ENCODE data around the gene RBM8A. TPM values are rescaled to one million over a fixed set of nuclear protein-coding genes. Genes with fewer than 3 reads are reported as not detected.

Gene RBM8A
- total and polyA plus RNA-seq, 3 donors from 2014 or later, result 123 to 174 (median 158) TPM

DNA sequence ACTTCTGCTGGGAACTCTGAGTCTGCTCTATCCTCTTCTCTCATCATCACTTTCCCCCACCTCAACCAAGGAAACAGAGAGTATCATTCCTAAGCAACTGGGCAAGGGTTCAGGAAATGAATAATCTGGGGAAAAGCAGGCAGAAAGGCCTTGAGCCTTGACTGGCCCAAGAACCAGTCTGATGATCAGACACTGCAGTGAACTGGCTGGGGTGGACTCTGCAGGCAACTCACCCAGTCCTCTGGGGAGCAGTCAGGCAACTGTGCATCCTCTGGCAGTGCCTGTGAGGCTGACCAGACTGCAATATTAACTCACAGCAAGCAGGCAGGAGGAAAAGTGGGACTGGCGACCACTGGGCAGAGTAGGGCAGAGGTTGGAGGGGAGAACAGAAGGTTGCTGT is 42.6 kb downstream of the RBM8A start:
- no peak for DNase-seq
- no peak for TF ChIP-seq CTCF (IDR thresholded peaks at IDR 0.05)
- no peak for TF ChIP-seq POLR2A (IDR thresholded peaks at IDR 0.05)
- Histone ChIP-seq H3K4me3 (no peak overlapping the region), H3K9me3 (no peaks in the 10 kb centered on the region), H3K27ac (no peak overlapping the region), H3K36me3 (ENCODE audit: low read depth, missing control alignments) (no peaks in the 10 kb centered on the region), H3K4me1 (peaks cover 10% of the 10 kb centered on the region), H3K27me3 (no peaks in the 10 kb centered on the region)
- WGBS, 2 donors, result 73 to 74% methylated on average over 1 of the region's 1 CpG
- intact Hi-C loops (cut with DNase I; ENCODE audit: low total_unique reads), result no loop called here

GRCh38 chr1:145879775-145880174 is 47.5 kb downstream of the RBM8A start:
- intact Hi-C loops (cut with DNase I; ENCODE audit: low total_unique reads), result no loop called here
- DNase-seq, result no peak
- TF ChIP-seq POLR2A (IDR thresholded peaks at IDR 0.05) (no peak), CTCF (IDR thresholded peaks at IDR 0.05) (no peak)
- Histone ChIP-seq H3K36me3 (ENCODE audit: low read depth, missing control alignments) (no peaks in the 10 kb centered on the region), H3K27me3 (no peaks in the 10 kb centered on the region), H3K4me3 (no peak overlapping the region), H3K27ac (no peak overlapping the region), H3K4me1 (peaks cover 1% of the 10 kb centered on the region), H3K9me3 (no peaks in the 10 kb centered on the region)
- 72 to 79% methylated on average over 5 of the region's 5 CpGs for WGBS, 2 donors

DNA sequence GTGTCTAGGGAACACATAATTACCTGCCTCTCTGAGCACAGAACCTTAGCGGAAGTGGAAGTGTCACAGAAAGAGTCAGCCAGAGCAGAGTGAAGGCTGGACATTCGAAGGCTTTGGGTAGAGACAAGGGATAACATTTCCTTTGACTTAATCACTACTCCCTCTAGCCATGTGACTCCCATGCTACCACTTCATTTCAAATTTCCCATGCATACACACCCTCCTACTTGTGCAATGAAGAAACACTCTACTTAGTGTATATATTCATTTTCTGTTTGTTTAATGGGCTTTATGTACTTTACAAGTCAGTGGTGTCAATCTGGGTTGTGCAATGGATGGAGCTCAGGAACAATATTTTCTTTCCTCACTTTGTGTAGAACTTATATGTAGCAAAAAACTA is 48.6 kb downstream of the RBM8A start:
- WGBS, 2 donors, result 81 to 88% methylated on average over 2 of the region's 2 CpGs
- TF ChIP-seq POLR2A (IDR thresholded peaks at IDR 0.05) (no peak), CTCF (IDR thresholded peaks at IDR 0.05) (no peak)

DNA sequence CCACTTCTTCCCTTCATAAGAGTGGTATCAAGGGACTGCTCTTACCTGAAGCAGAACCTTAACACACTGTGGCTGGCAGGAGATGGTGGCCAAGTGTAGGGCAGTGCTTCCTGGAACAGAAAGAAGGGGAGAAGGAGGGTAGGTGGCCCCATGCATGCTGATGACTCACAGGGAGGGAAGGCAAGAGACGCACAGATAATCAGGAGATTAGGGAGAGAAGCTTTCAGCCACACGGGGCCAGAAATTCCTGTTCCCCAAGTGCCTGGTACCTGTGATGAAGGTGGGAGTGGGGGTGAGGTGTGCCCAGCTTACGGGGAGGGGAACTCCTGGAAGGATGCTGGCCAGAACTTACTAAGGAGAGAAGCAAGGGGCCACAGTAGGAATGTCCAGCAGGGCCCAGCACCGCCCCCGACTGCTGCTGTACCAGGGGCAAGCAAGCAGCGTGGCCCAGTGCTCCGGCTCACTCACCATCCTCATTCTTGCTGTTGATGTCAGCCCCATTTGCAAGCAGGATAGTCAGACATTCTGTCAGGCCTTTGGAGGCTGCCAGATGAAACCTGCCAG is 49.3 kb downstream of the RBM8A start:
- Histone ChIP-seq H3K36me3 (ENCODE audit: low read depth, missing control alignments) (no peaks in the 10 kb centered on the region), H3K4me3 (no peak overlapping the region), H3K27me3 (no peaks in the 10 kb centered on the region), H3K27ac (no peak overlapping the region), H3K4me1 (peaks cover 2% of the 10 kb centered on the region), H3K9me3 (no peaks in the 10 kb centered on the region)
- no peak for DNase-seq
- intact Hi-C loops (cut with DNase I; ENCODE audit: low total_unique reads), result no loop called here
- 86 to 88% methylated on average over 7 of the region's 7 CpGs for WGBS, 2 donors
- TF ChIP-seq POLR2A (IDR thresholded peaks at IDR 0.05), result no peak
- no peak for TF ChIP-seq CTCF (IDR thresholded peaks at IDR 0.05)

More for the DNA sequence above, 48.6 kb downstream of the RBM8A start:
- Histone ChIP-seq H3K36me3 (ENCODE audit: low read depth, missing control alignments) (no peaks in the 10 kb centered on the region), H3K4me3 (no peak overlapping the region), H3K27me3 (no peaks in the 10 kb centered on the region), H3K27ac (no peak overlapping the region), H3K9me3 (no peaks in the 10 kb centered on the region), H3K4me1 (no peaks in the 10 kb centered on the region)
- DNase-seq, result no peak
- intact Hi-C loops (cut with DNase I; ENCODE audit: low total_unique reads), result no loop called here

DNA sequence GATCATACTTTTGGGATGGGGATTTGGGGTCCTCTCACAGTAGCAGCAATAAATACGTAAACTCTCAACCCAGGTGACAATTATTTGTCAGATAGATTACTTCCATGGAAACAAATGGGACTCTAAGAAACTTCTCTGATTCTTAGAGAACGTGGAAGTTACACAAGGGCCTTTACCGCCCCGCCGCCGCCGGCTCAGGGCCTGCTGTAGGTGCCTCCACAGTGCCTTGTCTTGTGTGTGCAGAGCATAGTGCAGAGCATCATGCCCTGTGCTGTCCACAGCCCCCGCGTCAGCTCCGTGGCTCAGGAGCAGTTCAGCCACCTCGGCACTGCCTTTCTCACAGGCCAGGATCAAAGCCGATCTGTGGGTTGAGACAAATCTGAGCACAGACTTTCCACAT is 52.6 kb downstream of the RBM8A start:
- DNase-seq, result no peak
- Histone ChIP-seq H3K36me3 (ENCODE audit: low read depth, missing control alignments) (no peaks in the 10 kb centered on the region), H3K4me3 (no peak overlapping the region), H3K9me3 (no peaks in the 10 kb centered on the region), H3K4me1 (peaks cover 8% of the 10 kb centered on the region), H3K27me3 (no peaks in the 10 kb centered on the region), H3K27ac (no peak overlapping the region)
- 89 to 96% methylated on average over 2 to 12 of the region's 12 CpGs for WGBS, 2 donors
- TF ChIP-seq POLR2A (IDR thresholded peaks at IDR 0.05), result no peak
- no peak for TF ChIP-seq CTCF (IDR thresholded peaks at IDR 0.05)
- intact Hi-C loops (cut with DNase I; ENCODE audit: low total_unique reads), result no loop called here
